CD4-positive, alpha-beta T cell treated with Interleukin-4 for 1 hour (primary cell): ENCODE measurements around the gene IRS1.
"Not testable (repeated sequence)": the region's sequence is repeated elsewhere in the genome, so short reads cannot be mapped to it uniquely, and the experiment has no call there.

Experiments
- DNase-seq, 2 donors: peaks; one replicate each; pipeline ENCODE4 v3.0.0-alpha.2; 2020 to 2022

Gene IRS1, protein sequence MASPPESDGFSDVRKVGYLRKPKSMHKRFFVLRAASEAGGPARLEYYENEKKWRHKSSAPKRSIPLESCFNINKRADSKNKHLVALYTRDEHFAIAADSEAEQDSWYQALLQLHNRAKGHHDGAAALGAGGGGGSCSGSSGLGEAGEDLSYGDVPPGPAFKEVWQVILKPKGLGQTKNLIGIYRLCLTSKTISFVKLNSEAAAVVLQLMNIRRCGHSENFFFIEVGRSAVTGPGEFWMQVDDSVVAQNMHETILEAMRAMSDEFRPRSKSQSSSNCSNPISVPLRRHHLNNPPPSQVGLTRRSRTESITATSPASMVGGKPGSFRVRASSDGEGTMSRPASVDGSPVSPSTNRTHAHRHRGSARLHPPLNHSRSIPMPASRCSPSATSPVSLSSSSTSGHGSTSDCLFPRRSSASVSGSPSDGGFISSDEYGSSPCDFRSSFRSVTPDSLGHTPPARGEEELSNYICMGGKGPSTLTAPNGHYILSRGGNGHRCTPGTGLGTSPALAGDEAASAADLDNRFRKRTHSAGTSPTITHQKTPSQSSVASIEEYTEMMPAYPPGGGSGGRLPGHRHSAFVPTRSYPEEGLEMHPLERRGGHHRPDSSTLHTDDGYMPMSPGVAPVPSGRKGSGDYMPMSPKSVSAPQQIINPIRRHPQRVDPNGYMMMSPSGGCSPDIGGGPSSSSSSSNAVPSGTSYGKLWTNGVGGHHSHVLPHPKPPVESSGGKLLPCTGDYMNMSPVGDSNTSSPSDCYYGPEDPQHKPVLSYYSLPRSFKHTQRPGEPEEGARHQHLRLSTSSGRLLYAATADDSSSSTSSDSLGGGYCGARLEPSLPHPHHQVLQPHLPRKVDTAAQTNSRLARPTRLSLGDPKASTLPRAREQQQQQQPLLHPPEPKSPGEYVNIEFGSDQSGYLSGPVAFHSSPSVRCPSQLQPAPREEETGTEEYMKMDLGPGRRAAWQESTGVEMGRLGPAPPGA (N-terminal part only)

DNA sequence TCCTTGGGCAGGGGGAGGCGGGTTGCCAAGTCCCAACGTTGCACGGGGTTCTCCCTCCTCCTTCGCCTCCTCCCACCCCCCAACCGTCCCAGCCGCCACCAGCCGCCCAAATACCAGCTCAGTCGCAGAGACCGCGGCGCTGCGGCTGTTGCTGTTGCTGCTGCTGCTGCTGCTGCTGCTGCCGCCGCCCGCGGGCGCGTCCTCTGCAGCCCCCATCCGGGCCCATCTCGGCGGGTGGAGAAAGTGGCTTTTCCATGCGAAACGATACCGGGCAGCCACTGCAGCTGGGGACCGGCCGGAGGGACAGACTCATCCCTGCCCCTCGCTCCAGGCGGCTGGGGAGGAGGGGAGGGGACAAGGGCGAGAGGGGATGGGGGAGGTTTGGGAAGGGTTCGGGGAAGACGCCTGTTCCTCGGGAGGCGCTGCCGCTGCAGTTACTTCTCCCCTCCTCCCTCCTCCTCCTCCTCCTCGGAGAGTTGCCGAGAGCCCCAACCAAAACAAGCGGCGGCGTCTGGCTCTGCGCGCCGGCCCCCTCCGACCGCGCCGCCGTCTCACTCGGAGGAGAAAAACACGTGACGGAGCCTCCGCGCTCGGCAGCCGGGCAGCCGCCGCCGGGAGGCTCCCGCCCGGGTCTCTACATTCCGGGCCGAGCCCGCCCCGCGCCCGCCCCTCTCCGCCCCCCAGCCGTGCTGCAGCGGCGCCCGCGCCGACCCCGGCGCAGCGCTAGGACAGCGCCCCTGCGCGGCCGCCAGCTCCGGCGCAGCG lies at the start of gene IRS1:
IRS1 (minus strand) TSS at position 610 of the 765 bp plus-strand sequence. CDS start 1,082 bp downstream, outside the sequence.
- DNase-seq = peak; percentile 51 to 58

DNA sequence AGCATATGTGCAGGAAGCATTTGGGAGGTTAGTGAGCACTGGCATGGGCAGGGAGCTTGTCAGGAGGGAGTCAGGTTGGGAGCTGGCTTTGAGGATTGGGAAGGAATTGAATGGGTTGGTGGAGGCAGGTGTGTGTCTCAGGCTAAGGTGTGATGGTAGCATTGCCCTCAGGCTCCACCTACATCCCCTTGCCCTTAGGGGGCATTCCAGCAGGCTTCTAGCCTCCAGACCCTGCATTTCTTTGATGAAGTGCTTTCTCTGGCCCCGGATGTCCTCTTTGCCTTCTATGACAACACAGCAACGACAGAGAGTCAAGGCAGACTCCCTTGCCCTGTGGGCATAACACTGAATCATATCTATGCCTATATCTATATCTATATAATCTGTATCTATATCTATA lies 49.7 kb upstream of the IRS1 start:
- DNase-seq = no peak

DNA sequence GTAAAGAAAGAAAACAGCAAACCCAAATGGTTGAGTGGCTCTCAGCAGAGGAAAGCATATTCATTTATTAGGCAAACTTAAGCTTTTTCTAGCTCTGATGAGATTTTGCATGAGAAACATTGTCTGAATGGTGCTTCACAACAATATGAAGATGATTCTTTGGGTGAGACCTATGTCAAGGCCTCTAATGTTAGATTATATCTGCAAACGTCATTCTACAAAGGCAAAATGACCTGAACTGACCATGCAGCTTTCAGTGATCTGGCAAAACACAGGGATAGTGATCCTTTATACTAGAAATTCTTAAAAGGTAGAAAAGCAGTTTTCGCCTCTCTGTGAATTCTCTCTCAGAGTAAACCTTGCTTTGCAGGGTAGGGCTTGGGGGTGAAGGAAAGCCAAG lies 47.9 kb upstream of the IRS1 start:
- no peak for DNase-seq

DNA sequence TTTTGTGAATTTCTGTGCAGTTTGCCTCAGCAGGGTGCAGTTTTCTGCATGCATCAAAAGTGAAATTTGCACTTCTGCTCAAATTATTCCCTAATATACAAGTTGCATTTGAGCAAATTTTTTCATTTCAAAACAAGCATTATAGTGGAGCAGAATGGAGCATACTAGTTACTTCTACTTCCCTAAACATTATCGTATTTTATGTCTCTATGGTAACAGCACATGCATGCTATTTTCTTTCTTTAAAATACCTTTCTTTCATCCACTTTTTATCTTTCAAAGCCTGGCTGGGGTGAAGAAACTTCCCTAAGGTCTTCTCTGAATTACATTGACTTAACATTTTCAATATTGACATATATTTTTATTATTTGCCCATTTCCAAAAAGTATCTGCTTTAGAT lies 47.5 kb upstream of the IRS1 start:
- DNase-seq = no peak

DNA sequence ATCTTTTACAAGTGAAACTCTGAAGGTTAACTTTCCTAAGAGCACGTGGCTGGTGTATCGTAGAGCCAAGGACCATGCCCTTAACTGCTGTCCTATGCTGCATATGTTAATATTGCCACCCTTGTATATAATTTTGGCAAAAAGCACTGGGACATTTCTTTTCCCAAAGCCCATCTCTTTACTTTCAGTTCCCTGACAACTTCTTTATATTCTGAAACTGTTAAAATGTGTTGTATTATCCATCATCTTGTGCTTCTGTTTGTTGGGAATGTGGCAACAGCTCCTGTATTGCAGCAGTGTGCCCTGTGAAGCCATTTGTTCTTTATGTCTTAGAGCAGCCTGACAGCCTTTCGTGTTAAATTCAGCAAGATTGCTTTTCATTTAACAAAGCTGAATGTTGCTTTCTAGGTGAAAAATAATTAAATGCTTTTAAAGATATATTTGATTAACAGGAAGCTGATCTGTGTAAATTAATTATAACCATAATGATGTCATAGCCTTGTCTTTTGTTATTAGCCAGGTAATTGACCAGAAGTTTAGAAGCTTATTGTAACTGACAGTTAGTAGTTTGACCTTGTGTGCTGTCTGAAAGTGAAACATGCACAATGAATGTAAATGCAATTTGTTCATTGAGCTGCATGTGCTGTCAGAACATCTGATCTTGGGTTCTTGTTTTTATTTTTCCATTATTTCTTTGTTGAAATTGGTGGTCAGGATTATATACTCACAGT lies 45.9 kb upstream of the IRS1 start:
- no peak for DNase-seq

DNA sequence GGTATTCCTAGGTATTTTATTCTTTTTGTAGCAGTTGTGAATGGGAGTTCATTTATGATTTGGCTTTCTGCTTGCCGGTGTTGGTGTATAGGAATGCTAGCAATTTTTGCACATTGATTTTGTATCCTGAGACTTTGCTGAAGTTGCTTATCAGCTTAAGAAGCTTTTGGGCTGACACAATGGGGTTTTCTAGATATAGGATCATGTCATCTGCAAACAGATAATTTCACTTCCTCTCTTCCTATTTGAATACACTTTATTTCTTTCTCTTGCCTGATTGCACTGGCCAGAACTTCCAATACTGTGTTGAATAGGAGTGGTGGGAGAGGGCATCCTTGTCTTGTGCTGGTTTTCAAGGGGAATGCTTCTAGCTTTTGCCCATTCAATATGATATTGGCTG lies 43.4 kb upstream of the IRS1 start:
- not testable (repeated sequence) for DNase-seq

DNA sequence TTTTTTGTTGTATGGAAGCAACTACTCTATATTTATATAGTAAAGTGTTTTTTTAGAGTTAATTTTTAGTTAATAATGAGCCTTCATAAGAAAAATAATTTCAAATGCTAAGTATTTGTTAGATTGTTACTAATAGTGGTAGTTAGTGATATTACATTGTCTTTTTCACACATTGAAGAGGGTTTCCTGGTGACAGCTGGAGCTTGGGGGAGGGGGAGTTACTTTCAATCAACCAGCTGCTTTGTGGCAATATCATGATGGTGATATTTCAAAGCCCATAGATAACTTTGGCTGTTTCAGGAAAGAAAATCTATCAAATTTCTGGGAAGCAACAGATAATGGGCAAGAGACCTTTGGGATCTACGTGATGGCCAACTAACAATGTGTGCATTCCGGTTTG lies 40.3 kb upstream of the IRS1 start:
- peak in 1 of 2 donors; percentile 26 for DNase-seq

DNA sequence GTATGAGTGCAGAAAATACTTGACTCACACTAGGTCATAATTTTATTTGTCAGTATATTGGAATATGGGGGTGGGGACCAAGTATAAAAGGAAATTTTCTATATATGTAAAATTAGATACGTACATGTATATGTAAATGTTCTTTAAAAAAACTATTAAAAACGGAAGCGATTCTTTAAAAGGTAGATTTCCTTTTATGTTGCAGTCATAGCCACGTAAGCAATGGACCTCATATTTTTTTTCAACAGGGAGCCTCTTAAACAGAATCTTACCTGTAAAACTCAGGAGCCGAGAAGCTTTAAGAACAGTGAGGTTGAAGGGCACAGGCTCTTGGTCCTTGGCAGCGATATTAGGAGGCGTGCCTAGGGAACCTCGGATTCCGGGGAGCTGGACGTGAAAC lies 39.5 kb upstream of the IRS1 start:
- DNase-seq = peak in 1 of 2 donors; percentile 59

DNA sequence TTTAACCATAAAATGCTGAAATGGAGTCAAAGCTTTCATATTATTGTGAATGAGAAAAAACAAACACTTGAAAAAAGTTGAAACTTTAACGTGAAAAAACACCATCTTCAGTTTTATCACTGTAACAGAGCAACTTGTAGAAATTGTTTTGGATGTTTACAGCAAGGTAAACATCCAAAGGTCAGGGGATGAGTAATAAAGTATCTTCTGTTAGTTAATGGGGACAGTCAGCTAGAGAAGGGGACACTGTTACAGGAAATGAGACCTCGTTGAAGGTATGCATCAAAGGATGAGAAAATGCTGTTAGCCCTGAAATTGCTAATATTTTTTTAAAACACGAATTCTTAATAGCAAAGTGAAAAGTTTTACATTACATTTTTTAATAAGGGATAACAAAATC lies 39.1 kb upstream of the IRS1 start:
- peak in 1 of 2 donors; percentile 15 for DNase-seq

DNA sequence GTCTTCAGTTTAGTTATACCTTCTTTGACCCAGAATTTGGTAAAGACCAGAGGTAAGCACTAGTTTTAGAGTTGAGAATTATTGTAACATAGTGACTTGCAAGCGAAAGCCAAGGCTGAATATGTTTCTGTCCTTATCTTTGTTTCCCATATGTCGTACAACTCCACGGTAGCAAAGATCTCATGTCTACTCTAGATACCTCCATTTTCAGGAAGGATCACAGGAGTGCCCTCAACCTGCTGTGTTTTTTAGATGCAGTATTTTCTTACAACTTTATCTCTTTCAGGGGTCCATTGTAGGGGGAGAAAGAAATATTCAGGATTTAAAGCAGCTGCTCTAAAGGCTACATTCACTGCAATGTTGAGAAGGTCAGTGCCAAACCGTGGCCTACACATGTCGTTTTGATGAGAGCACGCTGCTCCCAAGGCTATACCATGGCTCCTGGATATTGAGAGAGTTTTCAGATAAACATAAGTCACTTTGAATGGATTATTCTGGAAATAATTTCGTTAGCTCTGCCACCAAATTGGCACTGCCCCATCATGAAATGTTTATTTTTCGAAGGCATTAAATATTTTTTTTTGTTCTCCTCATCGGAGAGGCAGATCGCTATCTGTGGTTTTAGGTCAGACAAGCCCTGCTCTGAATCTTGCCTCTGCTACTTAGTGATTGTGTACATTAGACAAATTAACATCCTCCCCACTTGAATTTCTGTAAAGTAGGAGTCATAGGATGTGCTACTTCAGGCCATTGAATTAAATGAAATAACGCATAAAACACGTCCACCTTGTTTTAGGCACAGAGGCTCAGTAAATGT lies 38.4 kb upstream of the IRS1 start:
- DNase-seq = peak in 1 of 2 donors; percentile 43

DNA sequence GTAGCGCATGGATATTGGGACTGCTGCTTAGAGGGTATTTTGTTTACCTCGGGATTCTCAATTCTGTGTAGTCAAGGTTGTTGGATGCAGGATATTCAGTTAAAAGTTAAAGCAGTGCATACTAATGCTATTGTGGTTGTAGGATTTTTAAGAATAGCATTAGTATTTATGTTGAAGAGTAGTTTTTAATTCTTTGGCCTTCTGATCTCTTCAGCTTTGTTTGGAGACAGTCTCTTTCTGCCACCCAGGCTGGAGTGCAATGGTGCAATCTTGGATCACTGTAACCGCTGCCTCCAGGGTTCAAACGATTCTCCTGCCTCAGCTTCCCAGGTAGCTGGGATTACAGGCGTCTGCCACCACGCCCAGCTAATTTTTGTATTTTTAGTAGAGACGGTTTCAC lies 37.7 kb upstream of the IRS1 start:
- DNase-seq = no peak

DNA sequence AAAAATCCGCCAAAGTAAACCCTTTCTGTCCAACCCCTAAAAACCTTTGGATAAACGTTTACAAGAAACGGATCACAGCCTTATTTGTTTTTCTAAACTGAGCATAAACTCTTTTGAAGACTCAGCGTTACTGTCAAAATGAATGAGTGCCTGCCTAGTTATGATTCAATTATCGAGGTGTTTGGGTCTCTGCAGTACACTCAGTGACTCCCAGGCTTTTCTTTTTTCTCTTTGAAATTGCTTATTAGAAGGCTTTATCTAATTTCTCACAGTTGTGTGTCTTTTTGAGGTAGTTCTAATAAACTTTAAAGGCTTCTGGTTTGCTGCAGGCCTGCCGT lies 36.9 kb upstream of the IRS1 start:
- no peak for DNase-seq

DNA sequence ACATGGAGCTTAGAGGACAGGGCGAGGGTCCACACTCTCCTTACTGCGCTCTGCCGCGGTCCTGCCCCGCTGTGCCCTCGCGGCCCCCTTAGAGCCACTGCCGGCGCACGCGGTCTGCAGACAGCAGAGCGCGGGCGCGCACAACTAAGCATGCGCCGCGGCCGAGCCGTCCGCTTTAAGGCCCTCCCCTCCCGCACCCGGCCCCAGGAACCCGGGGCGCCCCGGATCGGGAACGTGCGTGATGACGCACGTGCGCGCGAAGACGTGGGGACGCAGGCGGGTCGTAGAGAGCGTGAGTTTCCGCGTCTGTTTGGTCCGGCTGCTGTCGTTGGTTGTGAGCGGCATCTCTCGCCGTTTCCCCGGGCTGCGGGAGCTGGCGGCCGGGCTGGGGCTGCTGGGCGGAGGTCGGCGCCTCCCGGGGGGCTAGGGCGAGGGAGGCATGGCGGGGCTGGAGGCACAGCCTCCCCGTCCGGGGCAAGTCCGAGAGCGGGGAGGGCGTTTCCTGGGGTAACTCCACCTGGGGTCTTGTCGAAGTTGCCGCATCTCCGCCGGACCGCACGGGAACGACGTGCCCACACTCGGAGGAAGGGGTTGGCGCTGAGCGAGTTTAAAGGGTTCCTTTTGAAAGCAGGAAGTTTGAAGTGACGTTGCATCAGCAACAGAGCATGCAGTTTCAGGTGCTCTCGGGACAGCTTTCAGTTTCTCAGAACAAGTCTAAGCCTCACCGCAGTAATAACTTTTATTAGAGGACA lies 36.4 kb upstream of the IRS1 start, which contains the start of gene RHBDD1:
RHBDD1 (plus strand) TSS at position 259 of the 752 bp plus-strand sequence. CDS start 28,640 bp downstream, outside the sequence.
- DNase-seq = peak; percentile 92 to 93

DNA sequence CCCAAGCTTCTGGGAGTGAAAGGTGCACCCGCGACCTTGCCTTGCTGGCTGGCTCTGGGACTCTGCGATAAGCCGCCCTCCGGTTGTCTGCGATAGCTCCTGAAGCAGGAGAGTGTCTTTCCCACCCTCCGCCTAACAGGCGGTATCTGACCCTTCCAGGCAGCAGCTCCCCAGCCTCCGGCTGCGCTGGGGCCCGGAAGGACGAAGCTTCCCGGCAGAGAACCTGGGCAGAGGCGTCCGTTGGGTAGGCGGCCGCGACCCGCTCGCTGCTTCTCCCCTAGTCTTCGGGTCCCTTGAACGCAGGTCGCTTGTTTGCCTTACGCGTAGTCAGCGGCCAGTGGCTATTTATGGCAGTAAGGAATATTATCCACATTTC lies 35.8 kb upstream of the IRS1 start:
- DNase-seq = no peak

DNA sequence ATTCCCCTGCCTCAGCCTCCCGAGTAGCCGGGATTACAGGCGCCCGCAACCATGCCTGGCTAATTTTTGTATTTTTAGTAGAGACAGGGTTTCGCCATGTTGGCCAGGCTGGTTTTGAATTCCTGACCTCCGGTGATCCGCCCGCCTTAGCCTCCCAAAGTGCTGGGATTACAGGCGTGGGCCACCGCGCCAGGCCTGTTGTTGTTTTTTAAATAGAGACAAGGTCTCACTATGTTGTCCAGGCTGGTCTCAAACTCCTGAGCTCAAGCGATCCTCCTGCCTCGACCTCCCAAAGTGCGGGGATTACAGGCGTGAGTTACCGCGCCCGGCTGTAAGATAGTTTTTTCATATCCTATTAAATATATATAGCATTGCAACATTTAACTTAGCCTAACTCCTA lies 35.3 kb upstream of the IRS1 start:
- DNase-seq = not testable (repeated sequence)

DNA sequence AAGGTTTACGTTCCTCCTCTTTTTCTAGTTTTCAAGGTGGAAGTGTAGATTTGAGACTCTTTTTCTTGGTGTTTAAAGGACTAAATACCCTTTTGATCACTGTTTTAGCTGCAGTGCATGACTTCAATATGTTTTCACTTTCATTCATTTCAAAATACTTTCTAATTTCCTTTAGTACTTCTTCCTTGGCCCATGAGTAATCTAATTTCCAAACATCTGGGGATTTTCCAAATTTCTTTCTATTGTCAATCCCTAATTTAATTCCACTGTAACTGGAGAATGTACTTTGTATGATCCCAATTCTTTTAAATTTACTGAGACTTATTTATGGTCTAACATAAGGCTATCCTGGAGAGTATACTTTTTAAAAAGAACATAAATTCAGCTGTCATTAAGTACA lies 32.4 kb upstream of the IRS1 start:
- DNase-seq = no peak

DNA sequence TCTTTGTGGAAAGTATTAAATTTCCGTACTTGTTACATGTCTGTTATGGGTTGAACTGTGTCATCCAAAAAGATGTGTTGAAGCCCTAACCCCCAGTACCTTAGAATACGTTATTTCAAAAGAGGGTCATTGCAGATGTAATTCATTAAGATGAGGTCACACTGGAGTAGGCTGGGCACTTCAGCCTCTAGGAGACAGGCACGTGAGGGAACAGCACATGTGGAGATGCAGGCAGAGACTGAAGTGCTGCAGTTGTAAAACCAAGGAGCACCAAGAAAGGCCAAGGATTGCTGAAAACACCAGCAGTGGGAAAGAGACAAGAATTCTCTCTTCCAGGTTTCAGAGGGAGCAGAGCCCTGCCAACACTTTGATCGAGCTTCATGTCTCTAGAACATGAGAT lies 31.6 kb upstream of the IRS1 start:
- no peak for DNase-seq

DNA sequence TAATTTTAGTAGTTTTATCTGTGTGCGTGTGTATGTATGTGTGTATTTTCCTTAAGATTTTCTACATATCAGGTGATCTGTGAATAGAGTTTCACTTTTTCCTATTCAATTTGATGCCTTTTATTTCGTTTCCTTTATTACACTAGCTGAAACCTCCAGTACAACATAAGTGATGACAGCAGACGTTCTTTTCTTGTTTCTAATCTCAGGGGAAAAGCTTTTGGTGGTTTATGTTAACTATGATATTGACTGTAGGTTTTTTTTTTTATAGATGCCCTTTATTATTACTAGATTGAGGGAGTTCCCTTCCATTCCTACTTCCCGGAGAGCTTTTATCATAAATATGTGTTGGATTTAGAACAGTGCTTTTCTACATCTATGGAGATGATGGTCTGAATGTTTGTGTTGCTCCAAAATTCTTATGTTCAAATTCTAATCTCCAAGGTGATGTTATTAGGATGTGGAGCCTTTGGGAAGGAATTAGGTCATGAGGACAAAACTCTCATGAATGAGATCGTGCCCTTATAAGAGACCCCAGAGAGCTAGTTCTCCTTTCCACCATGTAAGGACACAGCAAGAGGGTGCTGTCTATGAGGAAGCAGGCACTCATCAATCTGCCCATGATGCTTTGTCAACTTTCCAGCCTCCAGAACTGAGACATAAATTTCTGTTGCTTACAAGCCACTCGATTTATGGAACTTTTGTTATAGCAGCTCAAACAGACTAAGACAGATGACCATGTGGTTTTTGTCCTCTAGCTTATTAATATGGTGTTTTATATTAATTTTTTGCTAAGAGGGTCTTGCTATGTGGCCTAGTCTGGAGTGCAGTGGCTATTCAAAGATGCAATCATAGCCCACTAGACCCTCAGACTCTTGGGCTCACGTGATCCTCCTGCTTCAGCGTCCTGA lies 30.4 kb upstream of the IRS1 start:
- no peak for DNase-seq

DNA sequence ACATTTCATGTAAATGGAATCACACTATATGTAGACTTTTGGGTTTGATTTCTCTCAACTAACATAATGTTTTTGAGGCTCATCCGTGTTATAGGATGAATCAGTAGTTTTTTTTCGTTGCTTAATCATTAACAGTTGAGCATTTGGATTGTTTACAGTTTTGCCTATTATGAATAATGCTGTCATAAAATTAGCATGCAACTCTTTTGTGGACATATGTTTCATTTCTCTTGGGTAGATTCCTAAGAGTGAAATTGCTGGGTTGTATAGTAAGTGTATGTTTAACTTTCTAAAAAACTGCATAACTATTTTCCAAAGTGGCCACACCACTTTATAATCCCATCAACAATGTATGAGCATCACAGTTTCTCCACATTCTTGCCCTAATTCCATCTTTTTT lies 28.6 kb upstream of the IRS1 start:
- DNase-seq = no peak

DNA sequence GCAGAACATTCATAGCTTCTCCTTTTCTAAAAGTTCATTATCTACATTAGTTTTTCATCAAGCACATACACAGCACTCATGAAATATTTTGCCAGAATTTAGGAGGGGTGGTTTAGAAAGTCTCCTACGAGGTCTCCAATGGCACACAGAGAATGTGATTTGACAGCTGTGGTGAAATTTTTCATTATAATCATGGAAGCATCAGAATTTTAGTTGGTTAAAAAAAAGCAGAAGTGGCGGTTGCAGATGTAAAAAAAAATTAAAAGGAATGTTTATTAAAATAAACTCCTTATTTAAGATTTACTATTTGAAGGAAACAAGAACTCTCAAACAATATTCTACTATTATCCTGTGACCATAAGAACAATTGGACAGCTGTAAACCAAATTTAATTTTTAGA lies 25.4 kb upstream of the IRS1 start:
- DNase-seq = no peak
